Measurements from ENCODE around the gene SNX27. TPM values are rescaled to one million over a fixed set of nuclear protein-coding genes. Genes with fewer than 3 reads are reported as not detected.
"Not testable (repeated sequence)": the region's sequence is repeated elsewhere in the genome, so short reads cannot be mapped to it uniquely, and the experiment has no call there.

The SNX27 gene
- total RNA-seq, 2 experiments from 2014 or later, result 24.8 to 26.6 TPM

- Mint-ChIP-seq H3K27ac (no peak overlapping the region), H3K4me3 (no peak overlapping the region), H3K9me3 (no peaks in the 10 kb centered on the region), H3K36me3 (peaks cover 2% of the 10 kb centered on the region), H3K27me3 (no peaks in the 10 kb centered on the region), H3K4me1 (peaks cover 1% of the 10 kb centered on the region)
- POLR2A ChIA-PET, result interaction anchor here (0.7 kb wide), 1 partner anchor 26 kb away, joined by 3 read pairs; no protein-coding TSS in a partner anchor
- ATAC-seq (ENCODE audit: low read depth) (no peak), DNase-seq (no peak)
Observed at GRCh38 chr1:151680826-151681225, 69.0 kb downstream of the SNX27 start.

GRCh38 chr1:151681923-151682322, 70.1 kb downstream of the SNX27 start:
- POLR2A ChIA-PET, result no interaction called here
- no peak for DNase-seq
- peaks cover 3% of the 10 kb centered on the region for H3K36me3 Mint-ChIP-seq
- no peak overlapping the region for H3K27ac Mint-ChIP-seq
- H3K4me3 Mint-ChIP-seq, result no peak overlapping the region
- no peak for ATAC-seq (ENCODE audit: low read depth)
- H3K27me3 Mint-ChIP-seq, result no peaks in the 10 kb centered on the region
- peaks cover 1% of the 10 kb centered on the region for H3K4me1 Mint-ChIP-seq
- no peaks in the 10 kb centered on the region for H3K9me3 Mint-ChIP-seq

- H3K4me3 Mint-ChIP-seq; DNase-seq; H3K27me3 Mint-ChIP-seq; H3K27ac Mint-ChIP-seq; H3K9me3 Mint-ChIP-seq; H3K4me1 Mint-ChIP-seq; ATAC-seq (ENCODE audit: low read depth); H3K36me3 Mint-ChIP-seq; POLR2A ChIA-PET: not testable (repeated sequence)
Observed at GRCh38 chr1:151682901-151683300, 71.1 kb downstream of the SNX27 start.

GRCh38 chr1:151684128-151684527, 72.3 kb downstream of the SNX27 start:
- Mint-ChIP-seq H3K4me3 (no peak overlapping the region), H3K36me3 (peaks cover 3% of the 10 kb centered on the region), H3K27ac (no peak overlapping the region), H3K9me3 (no peaks in the 10 kb centered on the region), H3K4me1 (peaks cover 1% of the 10 kb centered on the region), H3K27me3 (no peaks in the 10 kb centered on the region)
- POLR2A ChIA-PET, result interaction anchor here (0.5 kb wide), 1 partner anchor 234 kb away, joined by 5 read pairs; no protein-coding TSS in a partner anchor
- ATAC-seq (ENCODE audit: low read depth) (no peak), DNase-seq (no peak)

GRCh38 chr1:151686561-151686960, 74.7 kb downstream of the SNX27 start:
- no peaks in the 10 kb centered on the region for H3K9me3 Mint-ChIP-seq
- H3K27me3 Mint-ChIP-seq, result no peaks in the 10 kb centered on the region
- DNase-seq (no peak), ATAC-seq (ENCODE audit: low read depth) (no peak)
- no peak overlapping the region for H3K27ac Mint-ChIP-seq
- H3K4me1 Mint-ChIP-seq, result no peaks in the 10 kb centered on the region
- peaks cover 1% of the 10 kb centered on the region for H3K36me3 Mint-ChIP-seq
- POLR2A ChIA-PET, result no interaction called here
- no peak overlapping the region for H3K4me3 Mint-ChIP-seq

- H3K4me3 Mint-ChIP-seq, result no peak overlapping the region
- H3K27ac Mint-ChIP-seq, result no peak overlapping the region
- H3K9me3 Mint-ChIP-seq, result no peaks in the 10 kb centered on the region
- DNase-seq (no peak), ATAC-seq (ENCODE audit: low read depth) (no peak)
- no peaks in the 10 kb centered on the region for H3K4me1 Mint-ChIP-seq
- POLR2A ChIA-PET, result no interaction called here
- H3K36me3 Mint-ChIP-seq, result peaks cover 8% of the 10 kb centered on the region
- no peaks in the 10 kb centered on the region for H3K27me3 Mint-ChIP-seq
Observed at GRCh38 chr1:151689494-151689893, 77.6 kb downstream of the SNX27 start.

GRCh38 chr1:151692226-151692625, 80.4 kb downstream of the SNX27 start:
- POLR2A ChIA-PET, result no interaction called here
- no peak for DNase-seq
- no peaks in the 10 kb centered on the region for H3K4me1 Mint-ChIP-seq
- H3K9me3 Mint-ChIP-seq, result no peaks in the 10 kb centered on the region
- H3K36me3 Mint-ChIP-seq, result peaks cover 7% of the 10 kb centered on the region
- no peaks in the 10 kb centered on the region for H3K27me3 Mint-ChIP-seq
- H3K4me3 Mint-ChIP-seq, result no peak overlapping the region
- no peak for ATAC-seq (ENCODE audit: low read depth)
- H3K27ac Mint-ChIP-seq, result no peak overlapping the region

- DNase-seq, result no peak
Observed at GRCh38 chr1:151693057-151693651, 81.3 kb downstream of the SNX27 start.

GRCh38 chr1:151701515-151701914, 89.7 kb downstream of the SNX27 start:
- no peak overlapping the region for H3K4me3 Mint-ChIP-seq
- H3K27me3 Mint-ChIP-seq, result peaks cover 4% of the 10 kb centered on the region
- H3K9me3 Mint-ChIP-seq, result no peaks in the 10 kb centered on the region
- peaks cover 4% of the 10 kb centered on the region for H3K4me1 Mint-ChIP-seq
- POLR2A ChIA-PET, result no interaction called here
- ATAC-seq (ENCODE audit: low read depth) (no peak), DNase-seq (no peak)
- peaks cover 4% of the 10 kb centered on the region for H3K36me3 Mint-ChIP-seq
- H3K27ac Mint-ChIP-seq, result no peak overlapping the region

More at GRCh38 chr1:151693057-151693651, 81.3 kb downstream of the SNX27 start:
- Mint-ChIP-seq H3K4me3 (no peak overlapping the region), H3K27me3 (no peaks in the 10 kb centered on the region), H3K9me3 (no peaks in the 10 kb centered on the region), H3K27ac (no peak overlapping the region), H3K4me1 (no peaks in the 10 kb centered on the region), H3K36me3 (peaks cover 7% of the 10 kb centered on the region)
- POLR2A ChIA-PET, result interaction anchor here (0.6 kb wide), 1 partner anchor 81 kb away, joined by 3 read pairs; no protein-coding TSS in a partner anchor
- no peak for ATAC-seq (ENCODE audit: low read depth)

- ATAC-seq (ENCODE audit: low read depth) (no peak), DNase-seq (no peak)
- POLR2A ChIA-PET, result no interaction called here
- Mint-ChIP-seq H3K9me3 (no peaks in the 10 kb centered on the region), H3K27me3 (peaks cover 4% of the 10 kb centered on the region), H3K4me1 (peaks cover 7% of the 10 kb centered on the region), H3K27ac (no peak overlapping the region), H3K36me3 (peaks cover 4% of the 10 kb centered on the region), H3K4me3 (no peak overlapping the region)
Observed at GRCh38 chr1:151702936-151703335, 91.1 kb downstream of the SNX27 start.

GRCh38 chr1:151703813-151704212, 92.0 kb downstream of the SNX27 start:
- Mint-ChIP-seq H3K9me3 (no peaks in the 10 kb centered on the region), H3K27me3 (peaks cover 4% of the 10 kb centered on the region), H3K4me3 (no peak overlapping the region), H3K4me1 (peaks cover 7% of the 10 kb centered on the region), H3K27ac (peak overlapping the region; percentile 65), H3K36me3 (peaks cover 4% of the 10 kb centered on the region)
- ATAC-seq (ENCODE audit: low read depth) (no peak), DNase-seq (no peak)
- POLR2A ChIA-PET, result no interaction called here

GRCh38 chr1:151704246-151704645, 92.4 kb downstream of the SNX27 start:
- Mint-ChIP-seq H3K9me3 (no peaks in the 10 kb centered on the region), H3K4me1 (peaks cover 7% of the 10 kb centered on the region), H3K4me3 (no peak overlapping the region), H3K27ac (no peak overlapping the region), H3K27me3 (peaks cover 4% of the 10 kb centered on the region), H3K36me3 (peaks cover 4% of the 10 kb centered on the region)
- ATAC-seq (ENCODE audit: low read depth), result no peak
- DNase-seq, result no peak
- POLR2A ChIA-PET, result no interaction called here

- no peak for ATAC-seq (ENCODE audit: low read depth)
- Mint-ChIP-seq H3K27ac (no peak overlapping the region), H3K27me3 (peaks cover 4% of the 10 kb centered on the region)
Observed at GRCh38 chr1:151705146-151705545, 93.3 kb downstream of the SNX27 start.

GRCh38 chr1:151705753-151706463, 94.1 kb downstream of the SNX27 start:
- no peak for DNase-seq
- Mint-ChIP-seq H3K36me3 (peaks cover 2% of the 10 kb centered on the region), H3K9me3 (no peaks in the 10 kb centered on the region), H3K27ac (no peak overlapping the region), H3K4me3 (no peak overlapping the region), H3K27me3 (peaks cover 4% of the 10 kb centered on the region), H3K4me1 (peaks cover 7% of the 10 kb centered on the region)
- POLR2A ChIA-PET, result no interaction called here
- ATAC-seq (ENCODE audit: low read depth), result no peak

More at GRCh38 chr1:151705146-151705545, 93.3 kb downstream of the SNX27 start:
- POLR2A ChIA-PET, result no interaction called here
- Mint-ChIP-seq H3K4me3 (no peak overlapping the region), H3K36me3 (peaks cover 4% of the 10 kb centered on the region), H3K4me1 (peaks cover 7% of the 10 kb centered on the region), H3K9me3 (no peaks in the 10 kb centered on the region)
- DNase-seq, result no peak
